Ishikawa (cell line): ENCODE measurements around the gene CHMP5.

Source experiments
- CEBPB ChIP-seq: IDR thresholded peaks from 2 replicates; pipeline ENCODE4 v1.6.1; 2012
- CREB1 ChIP-seq: IDR thresholded peaks from 2 replicates; pipeline ENCODE4 v1.6.1; 2012; ENCODE audit warnings: low read depth
- EGR1 ChIP-seq: IDR thresholded peaks from 2 replicates; pipeline ENCODE4 v1.6.1; 2012
- EP300 ChIP-seq: IDR thresholded peaks from 2 replicates; pipeline ENCODE4 v1.6.1; 2012; ENCODE audit warnings: borderline replicate concordance
- FOXM1 ChIP-seq: IDR thresholded peaks from 2 replicates; pipeline ENCODE4 v1.6.1; 2012; ENCODE audit warnings: low read depth, borderline replicate concordance
- MAX ChIP-seq: IDR thresholded peaks from 2 replicates; pipeline ENCODE4 v1.6.1; 2012
- NFIC ChIP-seq: IDR thresholded peaks from 2 replicates; pipeline ENCODE4 v1.6.1; 2012
- RAD21 ChIP-seq: IDR thresholded peaks from 2 replicates; pipeline ENCODE4 v1.6.1; 2012; ENCODE audit warnings: low read depth
- REST ChIP-seq: IDR thresholded peaks from 2 replicates; pipeline ENCODE4 v1.6.1; 2012; ENCODE audit warnings: low read depth, mild to moderate bottlenecking
- TAF1 ChIP-seq: IDR thresholded peaks from 2 replicates; pipeline ENCODE4 v1.6.1; 2012; ENCODE audit warnings: low read depth, mild to moderate bottlenecking
- TCF12 ChIP-seq: IDR thresholded peaks from 2 replicates; pipeline ENCODE4 v1.6.1; 2012; ENCODE audit warnings: low read depth
- TEAD4 ChIP-seq: IDR thresholded peaks from 2 replicates; pipeline ENCODE4 v1.6.1; 2012
- USF1 ChIP-seq: IDR thresholded peaks from 2 replicates; pipeline ENCODE4 v1.6.1; 2012
- YY1 ChIP-seq: IDR thresholded peaks from 2 replicates; pipeline ENCODE4 v1.6.1; 2012; ENCODE audit warnings: low read depth
- ZBTB7A ChIP-seq: IDR thresholded peaks from 2 replicates; pipeline ENCODE4 v1.6.1; 2012; ENCODE audit warnings: low read depth

The CHMP5 gene

GRCh38 chr9:33294670-33295432 is 30.0 kb downstream of the CHMP5 start:
- no peak for TF ChIP-seq YY1
- TF ChIP-seq TEAD4, result no peak
- TF ChIP-seq MAX, result no peak

- TF ChIP-seq CEBPB, result no peak
- no peak for TF ChIP-seq TEAD4
- TF ChIP-seq EGR1, result no peak
These were observed 30.7 kb downstream of the CHMP5 start for GRCh38 chr9:33295571-33295970.

GRCh38 chr9:33297432-33297831 is 32.6 kb downstream of the CHMP5 start:
- TF ChIP-seq RAD21, result no peak
- no peak for TF ChIP-seq YY1
- TF ChIP-seq CEBPB, result no peak
- TF ChIP-seq TCF12, result no peak
- no peak for TF ChIP-seq ZBTB7A

- TF ChIP-seq NFIC (no peak), REST (no peak), EP300 (no peak), ZBTB7A (no peak), FOXM1 (no peak), USF1 (no peak), MAX (no peak), RAD21 (no peak), EGR1 (no peak), YY1 (no peak), TAF1 (no peak), TEAD4 (no peak), TCF12 (no peak), CEBPB (no peak), CREB1 (no peak)
These were observed 35.7 kb downstream of the CHMP5 start for GRCh38 chr9:33300546-33300945.

- no peak for TF ChIP-seq USF1
- TF ChIP-seq FOXM1, result no peak
- no peak for TF ChIP-seq EGR1
- no peak for TF ChIP-seq TEAD4
- TF ChIP-seq TCF12, result no peak
These were observed 39.5 kb downstream of the CHMP5 start for GRCh38 chr9:33304362-33304761.

- TF ChIP-seq FOXM1, result no peak
- no peak for TF ChIP-seq CREB1
- no peak for TF ChIP-seq TAF1
- no peak for TF ChIP-seq TEAD4
- TF ChIP-seq NFIC, result no peak
- TF ChIP-seq CEBPB, result no peak
- no peak for TF ChIP-seq ZBTB7A
- no peak for TF ChIP-seq RAD21
- TF ChIP-seq EGR1, result no peak
- no peak for TF ChIP-seq TCF12
- no peak for TF ChIP-seq MAX
- no peak for TF ChIP-seq EP300
- TF ChIP-seq REST, result no peak
- no peak for TF ChIP-seq YY1
- TF ChIP-seq USF1, result no peak
These were observed 41.2 kb downstream of the CHMP5 start for GRCh38 chr9:33306037-33306436.
